ENCODE results near the gene DIP2B. TPM values are rescaled to one million over a fixed set of nuclear protein-coding genes. Genes with fewer than 3 reads are reported as not detected.

DIP2B gene
- total RNA-seq, 2 experiments from 2014 or later = 17.0 to 24.1 TPM

DNA sequence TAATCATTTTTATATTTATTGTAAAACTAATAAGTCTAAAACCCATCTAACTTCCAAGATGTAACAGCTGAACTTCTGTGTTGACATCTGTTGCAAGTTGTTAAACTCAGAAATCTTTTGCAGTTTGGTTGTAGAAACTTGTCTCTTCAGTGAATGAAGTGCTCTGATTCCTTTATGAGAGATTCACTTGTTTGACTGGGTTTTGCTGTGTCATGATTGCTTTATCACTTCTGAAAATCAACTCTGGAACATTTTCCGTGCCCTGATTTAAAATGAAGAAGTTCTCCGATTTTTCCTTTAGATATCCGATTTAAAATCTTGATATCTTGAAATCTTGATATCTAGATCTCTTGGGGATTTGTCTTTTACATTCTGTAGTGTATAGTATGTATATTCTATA is 65.1 kb downstream of the DIP2B start:
- Histone ChIP-seq H3K36me3 (ENCODE audit: insufficient read depth, low read length) (no peaks in the 10 kb centered on the region), H2AFZ (ENCODE audit: low read length) (no peak overlapping the region), H3K9me2 (ENCODE audit: insufficient read depth, low read length) (no peaks in the 10 kb centered on the region), H3K4me2 (ENCODE audit: low read length) (no peak overlapping the region), H3K4me3 (ENCODE audit: low read depth, low read length, poor library complexity, severe bottlenecking) (no peak overlapping the region), H3K9me3 (ENCODE audit: low read length) (no peaks in the 10 kb centered on the region; the same call in 1 of the 2 replicates), H3K27ac (ENCODE audit: low read depth, low read length, poor library complexity, severe bottlenecking) (no peak overlapping the region), H3K4me1 (ENCODE audit: insufficient read depth, low read length, poor library complexity, severe bottlenecking) (peaks cover 5% of the 10 kb centered on the region), H3K79me2 (ENCODE audit: insufficient read depth, low read depth, low read length) (no peaks in the 10 kb centered on the region), H4K20me1 (ENCODE audit: insufficient read depth, low read length) (no peaks in the 10 kb centered on the region)
- TF ChIP-seq, protein P1, sequence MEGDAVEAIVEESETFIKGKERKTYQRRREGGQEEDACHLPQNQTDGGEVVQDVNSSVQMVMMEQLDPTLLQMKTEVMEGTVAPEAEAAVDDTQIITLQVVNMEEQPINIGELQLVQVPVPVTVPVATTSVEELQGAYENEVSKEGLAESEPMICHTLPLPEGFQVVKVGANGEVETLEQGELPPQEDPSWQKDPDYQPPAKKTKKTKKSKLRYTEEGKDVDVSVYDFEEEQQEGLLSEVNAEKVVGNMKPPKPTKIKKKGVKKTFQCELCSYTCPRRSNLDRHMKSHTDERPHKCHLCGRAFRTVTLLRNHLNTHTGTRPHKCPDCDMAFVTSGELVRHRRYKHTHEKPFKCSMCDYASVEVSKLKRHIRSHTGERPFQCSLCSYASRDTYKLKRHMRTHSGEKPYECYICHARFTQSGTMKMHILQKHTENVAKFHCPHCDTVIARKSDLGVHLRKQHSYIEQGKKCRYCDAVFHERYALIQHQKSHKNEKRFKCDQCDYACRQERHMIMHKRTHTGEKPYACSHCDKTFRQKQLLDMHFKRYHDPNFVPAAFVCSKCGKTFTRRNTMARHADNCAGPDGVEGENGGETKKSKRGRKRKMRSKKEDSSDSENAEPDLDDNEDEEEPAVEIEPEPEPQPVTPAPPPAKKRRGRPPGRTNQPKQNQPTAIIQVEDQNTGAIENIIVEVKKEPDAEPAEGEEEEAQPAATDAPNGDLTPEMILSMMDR (conservative IDR thresholded peaks at IDR 0.05; ENCODE audit: low read length) = no peak
- TF ChIP-seq EZH2phosphoT487 (IDR thresholded peaks at IDR 0.05; ENCODE audit: borderline replicate concordance, low read depth, low read length) = no peak
- intact Hi-C loops (cut with micrococcal nuclease; ENCODE audit: unreplicated experiment) = loop anchor here (5.0 kb wide), 1 partner anchor 52 kb away; no protein-coding TSS in a partner anchor
- no TSS peak for BruUV-seq (replicated peaks)
- CTCF ChIA-PET (ENCODE audit: unreplicated experiment) = no interaction called here
- POLR2A ChIA-PET = interaction anchor here (0.8 kb wide), 1 partner anchor 52 kb away, joined by 3 read pairs; no protein-coding TSS in a partner anchor
- no peak for DNase-seq (ENCODE audit: low spot score)

DNA sequence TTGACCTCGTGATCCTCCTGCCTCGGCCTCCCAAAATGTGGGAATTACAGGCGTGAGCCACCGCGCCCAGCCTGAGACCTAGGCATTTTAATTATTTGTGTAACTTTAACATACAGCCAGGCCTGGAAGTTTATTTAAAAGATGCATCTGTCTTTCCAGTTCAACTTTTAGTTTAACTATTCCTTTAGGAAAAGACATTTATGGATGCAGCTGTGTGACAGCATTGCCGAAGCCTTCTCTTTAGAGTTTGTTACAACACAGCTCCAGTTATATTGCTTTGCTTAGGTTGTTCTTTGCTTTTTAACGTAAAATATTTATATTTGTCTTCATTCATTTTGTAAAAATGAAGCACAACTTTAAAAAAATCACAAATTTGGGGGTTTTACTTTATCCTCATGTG is 67.0 kb downstream of the DIP2B start:
- H3K9me3 ChIP-seq (ENCODE audit: low read length) = no peaks in the 10 kb centered on the region; the same call in 1 of the 2 replicates
- ChIA-PET POLR2A (interaction anchor here (0.6 kb wide), 1 partner anchor 64 kb away, joined by 3 read pairs; no protein-coding TSS in a partner anchor), CTCF (ENCODE audit: unreplicated experiment) (no interaction called here)
- H3K79me2 ChIP-seq (ENCODE audit: insufficient read depth, low read depth, low read length) = no peaks in the 10 kb centered on the region
- no peak overlapping the region for H3K27ac ChIP-seq (ENCODE audit: low read depth, low read length, poor library complexity, severe bottlenecking)
- H4K20me1 ChIP-seq (ENCODE audit: insufficient read depth, low read length) = no peaks in the 10 kb centered on the region
- intact Hi-C loops (cut with micrococcal nuclease; ENCODE audit: unreplicated experiment) = loop anchor here (5.0 kb wide), 1 partner anchor 51 kb away; no protein-coding TSS in a partner anchor
- no peak overlapping the region for H2AFZ ChIP-seq (ENCODE audit: low read length)
- H3K4me3 ChIP-seq (ENCODE audit: low read depth, low read length, poor library complexity, severe bottlenecking) = no peak overlapping the region
- BruUV-seq (replicated peaks) = no TSS peak
- peaks cover 5% of the 10 kb centered on the region for H3K4me1 ChIP-seq (ENCODE audit: insufficient read depth, low read length, poor library complexity, severe bottlenecking)
- no peaks in the 10 kb centered on the region for H3K9me2 ChIP-seq (ENCODE audit: insufficient read depth, low read length)
- TF ChIP-seq, protein P1 (conservative IDR thresholded peaks at IDR 0.05; ENCODE audit: low read length) = no peak
- TF ChIP-seq EZH2phosphoT487 (IDR thresholded peaks at IDR 0.05; ENCODE audit: borderline replicate concordance, low read depth, low read length) = no peak
- H3K36me3 ChIP-seq (ENCODE audit: insufficient read depth, low read length) = no peaks in the 10 kb centered on the region
- no peak overlapping the region for H3K4me2 ChIP-seq (ENCODE audit: low read length)
- no peak for DNase-seq (ENCODE audit: low spot score)

DNA sequence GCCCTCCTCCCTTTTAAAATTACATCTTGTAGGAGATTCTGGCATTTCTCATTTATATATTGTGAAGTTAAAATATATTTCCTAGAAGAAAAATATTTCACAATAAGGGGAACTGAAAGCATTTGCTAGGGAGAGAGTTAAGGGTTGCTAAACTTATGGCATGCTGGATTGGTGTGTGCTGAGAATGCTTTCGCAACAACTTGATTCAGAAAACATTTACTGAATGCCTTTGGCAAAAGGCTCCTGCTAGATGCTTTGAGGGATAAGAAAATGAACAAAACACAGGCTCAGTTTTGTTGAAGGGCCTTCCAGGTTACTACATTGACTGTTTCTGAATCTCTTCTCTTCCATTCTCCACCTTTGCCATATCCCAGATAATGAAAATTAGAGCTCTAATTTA is 67.5 kb downstream of the DIP2B start:
- no peak overlapping the region for H3K4me2 ChIP-seq (ENCODE audit: low read length)
- no peaks in the 10 kb centered on the region; the same call in 1 of the 2 replicates for H3K9me3 ChIP-seq (ENCODE audit: low read length)
- H3K4me3 ChIP-seq (ENCODE audit: low read depth, low read length, poor library complexity, severe bottlenecking) = no peak overlapping the region
- no TSS peak for BruUV-seq (replicated peaks)
- no peak for DNase-seq (ENCODE audit: low spot score)
- TF ChIP-seq, protein P1 (conservative IDR thresholded peaks at IDR 0.05; ENCODE audit: low read length) = no peak
- H3K4me1 ChIP-seq (ENCODE audit: insufficient read depth, low read length, poor library complexity, severe bottlenecking) = peaks cover 5% of the 10 kb centered on the region
- no peak overlapping the region for H3K27ac ChIP-seq (ENCODE audit: low read depth, low read length, poor library complexity, severe bottlenecking)
- H4K20me1 ChIP-seq (ENCODE audit: insufficient read depth, low read length) = no peaks in the 10 kb centered on the region
- intact Hi-C loops (cut with micrococcal nuclease; ENCODE audit: unreplicated experiment) = loop anchor here (5.0 kb wide), 1 partner anchor 50 kb away; no protein-coding TSS in a partner anchor
- no peaks in the 10 kb centered on the region for H3K79me2 ChIP-seq (ENCODE audit: insufficient read depth, low read depth, low read length)
- no peaks in the 10 kb centered on the region for H3K9me2 ChIP-seq (ENCODE audit: insufficient read depth, low read length)
- H2AFZ ChIP-seq (ENCODE audit: low read length) = no peak overlapping the region
- POLR2A ChIA-PET = interaction anchor here (1.3 kb wide), 1 partner anchor 10 kb away, joined by 4 read pairs; no protein-coding TSS in a partner anchor
- CTCF ChIA-PET (ENCODE audit: unreplicated experiment) = no interaction called here
- no peaks in the 10 kb centered on the region for H3K36me3 ChIP-seq (ENCODE audit: insufficient read depth, low read length)
